OCI-LY1 (cell line): ENCODE measurements around the gene GRIK2.

Experiments
- CTCF ChIP-seq: fragments of 200-600 bp; sonication (generic), shearing (Covaris generic); IDR thresholded peaks from 2 replicates; pipeline ENCODE4 v1.5.1; 2017; ENCODE audit warnings: mild to moderate bottlenecking, antibody characterized with exemption, low read length, moderate library complexity, mixed read lengths
- EZH2 ChIP-seq: fragments of 200-600 bp; sonication (generic), shearing (Covaris generic); IDR thresholded peaks from 2 replicates; pipeline ENCODE4 v1.8.0; 2017; ENCODE audit warnings: borderline replicate concordance, mixed run types, mild to moderate bottlenecking, antibody characterized with exemption, low read length, moderate library complexity, mixed read lengths

GRCh38 chr6:101845172-101845571 is 451.7 kb downstream of the GRIK2 start:
- TF ChIP-seq CTCF = no peak
- no peak for TF ChIP-seq EZH2
